Prostate gland (tissue), 2 donors: ENCODE measurements around the gene ARGLU1. TPM values are rescaled to one million over a fixed set of nuclear protein-coding genes. Genes with fewer than 3 reads are reported as not detected.

Experiments
- DNase-seq: peaks from one replicate; pipeline ENCODE4 v3.0.0-alpha.2; 2019; ENCODE audit warnings: low spot score
- H3K27ac ChIP-seq, 2 donors: fragments of 200-600 bp; sonication (generic); 2 replicates each; pipeline ENCODE4 v1.5.1; 2017 to 2019
- H3K27me3 ChIP-seq: fragments of 200-600 bp; sonication (generic); replicated peaks from 2 replicates; pipeline ENCODE4 v1.5.1; 2019; ENCODE audit not compliant: insufficient read depth
- H3K36me3 ChIP-seq, 2 donors: fragments of 200-600 bp; sonication (generic); 1 replicate in 1 of 2; 2 replicates in 1 of 2; pipeline versions ENCODE4 v1.5.1 to v1.8.1; 2017 to 2019
- H3K4me1 ChIP-seq: fragments of 200-600 bp; sonication (generic); replicated peaks from 2 replicates; pipeline ENCODE4 v1.5.1; 2019
- H3K4me3 ChIP-seq, 2 donors: fragments of 200-600 bp; sonication (generic); 2 replicates each; pipeline ENCODE4 v1.5.1; 2017 to 2019
- H3K9me3 ChIP-seq: fragments of 200-600 bp; sonication (generic); 2 replicates; pipeline ENCODE4 v1.5.1; 2017
- CTCF ChIP-seq, 4 experiments: fragments of 200-600 bp in 2 of 4; fragments of 450-650 bp in 2 of 4; sonication (generic) in 2 of 4; IDR thresholded peaks; 1 replicate in 3 of 4; 2 replicates in 1 of 4; pipeline ENCODE4 v1.5.1; 2016 to 2019; ENCODE audit warnings: antibody characterized with exemption in 4 of 4, mild to moderate bottlenecking in 2 of 4, moderate library complexity in 2 of 4
- POLR2A ChIP-seq: fragments of 450-650 bp; IDR thresholded peaks from one replicate; pipeline ENCODE4 v1.6.1; 2016; ENCODE audit warnings: antibody characterized with exemption, mild to moderate bottlenecking
- POLR2AphosphoS5 ChIP-seq: sonication (generic); formaldehyde crosslinking; IDR thresholded peaks from one replicate; pipeline ENCODE4 v1.6.1; 2017; ENCODE audit warnings: antibody characterized with exemption
- WGBS: methylation state at CpG from one replicate; pipeline ENCODE4 v1.1.5; 2018; 5-methylcytosine and 5-hydroxymethylcytosine counted together
- intact Hi-C: fragments of 100-400 bp; cut with DNase I; formaldehyde crosslinking; loops from one replicate; pipeline ENCODE4 v1.14.2; 2022
- total RNA-seq, 2 donors: library from RNA; depleted of rRNA; stranded (reverse); fragments of >200 nt; gene quantifications; one replicate each; pipeline ENCODE4 v1.1.0, GENCODE V29; 2016

Gene ARGLU1
- total RNA-seq, 2 donors from 2014 or later = 52.1 to 95.9 TPM

- Histone ChIP-seq H3K9me3 (no peaks in the 10 kb centered on the region), H3K27ac (no peak overlapping the region), H3K4me1 (no peaks in the 10 kb centered on the region), H3K27me3 (no peaks in the 10 kb centered on the region), H3K4me3 (no peak overlapping the region), H3K36me3 (peaks cover 7 to 14% of the 10 kb centered on the region in 2 donors)
- intact Hi-C loops = no loop called here
- no peak for TF ChIP-seq POLR2AphosphoS5
- TF ChIP-seq POLR2A = no peak
- no peak for DNase-seq
Measured at GRCh38 chr13:106494506-106494905, 73.4 kb downstream of the ARGLU1 start.

GRCh38 chr13:106493533-106494220 lies 74.3 kb downstream of the ARGLU1 start:
- Histone ChIP-seq H3K27me3 (no peaks in the 10 kb centered on the region), H3K4me3 (no peak overlapping the region), H3K36me3 (peaks cover 7 to 14% of the 10 kb centered on the region in 2 donors), H3K9me3 (no peaks in the 10 kb centered on the region), H3K27ac (no peak overlapping the region), H3K4me1 (no peaks in the 10 kb centered on the region)
- 68% methylated on average over 17 of the region's 17 CpGs for WGBS
- no peak for DNase-seq
- TF ChIP-seq CTCF (IDR thresholded peaks at IDR 0.05) = no peak
- TF ChIP-seq POLR2A = no peak
- no peak for TF ChIP-seq POLR2AphosphoS5
- intact Hi-C loops = no loop called here

GRCh38 chr13:106492588-106493475 lies 75.1 kb downstream of the ARGLU1 start:
- no peak for DNase-seq

GRCh38 chr13:106491928-106492587 lies 75.9 kb downstream of the ARGLU1 start:
- intact Hi-C loops = no loop called here
- no peak for DNase-seq
- no peaks in the 10 kb centered on the region for H3K4me1 ChIP-seq
- TF ChIP-seq POLR2A = no peak
- TF ChIP-seq CTCF (IDR thresholded peaks at IDR 0.05) = no peak
- no peak for TF ChIP-seq POLR2AphosphoS5
- H3K4me3 ChIP-seq = no peak overlapping the region
- H3K9me3 ChIP-seq = no peaks in the 10 kb centered on the region
- H3K27me3 ChIP-seq = no peaks in the 10 kb centered on the region
- WGBS = 73% methylated on average over 14 of the region's 14 CpGs
- H3K27ac ChIP-seq = no peak overlapping the region
- H3K36me3 ChIP-seq = peaks cover 7 to 14% of the 10 kb centered on the region in 2 donors

More at GRCh38 chr13:106492588-106493475, 75.1 kb downstream of the ARGLU1 start:
- Histone ChIP-seq H3K4me3 (no peak overlapping the region), H3K9me3 (no peaks in the 10 kb centered on the region), H3K36me3 (peaks cover 7 to 14% of the 10 kb centered on the region in 2 donors), H3K4me1 (no peaks in the 10 kb centered on the region), H3K27ac (no peak overlapping the region), H3K27me3 (no peaks in the 10 kb centered on the region)
- 95% methylated on average over 54 of the region's 54 CpGs for WGBS
- intact Hi-C loops = no loop called here
- TF ChIP-seq POLR2AphosphoS5 = no peak
- no peak for TF ChIP-seq CTCF (IDR thresholded peaks at IDR 0.05)
- TF ChIP-seq POLR2A = no peak

Other genes with a start within 250 kb of the ARGLU1 start
- 10 to 100 TPM; 46.1 to 52.4 TPM for gene EFNB2, start 32.5 kb downstream of the ARGLU1 start, total RNA-seq